GM12878 (cell line): ENCODE results near the gene SETBP1. TPM values are rescaled to one million over a fixed set of nuclear protein-coding genes. Genes with fewer than 3 reads are reported as not detected.

Experiments used
- ATAC-seq: fragments of 200-7000 bp; cut with Tn5 transposase; 3 replicates; pipeline ENCODE4 v1.9.1; 2020; ENCODE audit warnings: mild to moderate bottlenecking, moderate library complexity
- BruUV-seq: library from RNA; stranded (reverse); fragments of 400-500 nt; replicated peaks from 2 replicates; lab custom pipeline; 2021; lab: Mats Ljungman, UMichigan
- CTCF ChIA-PET: fragments of 300-600 bp; sonication (Branson Sonifier 250); formaldehyde crosslinking; extraction: SDS; loops from one replicate; lab custom pipeline; 2021; ENCODE audit warnings: inconsistent platforms; lab: Yijun Ruan, JAX
- POLR2A ChIA-PET: fragments of 350-600 bp; formaldehyde crosslinking; extraction: SDS; loops from one replicate; lab custom pipeline; 2021; ENCODE audit warnings: inconsistent platforms; lab: Charles Lee
- RAD21 ChIA-PET: fragments of 300-600 bp; sonication (Branson Sonifier 250); formaldehyde crosslinking; loops from one replicate; lab custom pipeline; 2023; ENCODE audit warnings: antibody characterized with exemption; ENCODE audit not compliant: unreplicated experiment; lab: Charles Lee
- SMC1A ChIA-PET: fragments of 300-600 bp; sonication (Branson Sonifier 250); formaldehyde crosslinking; loops from one replicate; lab custom pipeline; 2023; ENCODE audit not compliant: unreplicated experiment, uncharacterized antibody; lab: Charles Lee
- DNase-seq: peaks from one replicate; pipeline ENCODE4 v3.0.0-alpha.2; 2011; ENCODE audit warnings: low read depth, low spot score
- FAIRE-seq: peaks from 3 replicates; lab custom pipeline; 2011; peaks lifted over from hg19 to GRCh38; lab: Jason Lieb, UNC
- H2AFZ ChIP-seq: 2 replicates; pipeline ENCODE4 v1.6.0; 2011; ENCODE audit warnings: low read depth, low read length, control low read depth; ENCODE audit not compliant: control insufficient read depth
- H3K27ac ChIP-seq: 2 replicates; pipeline ENCODE4 v1.5.1; 2011; ENCODE audit warnings: control low read depth; ENCODE audit not compliant: control insufficient read depth, insufficient read depth
- H3K27me3 ChIP-seq, 2 experiments: replicated peaks in 1 of 2; 2 replicates each; pipeline versions ENCODE4 v1.6.0 to v1.6.1; 2011; ENCODE audit warnings: low read length in 1 of 2; ENCODE audit not compliant: control insufficient read depth in 2 of 2, insufficient read depth in 2 of 2
- H3K36me3 ChIP-seq, 2 experiments: 2 replicates each; pipeline ENCODE4 v1.5.1; 2011; ENCODE audit warnings: low read length in 1 of 2; ENCODE audit not compliant: control insufficient read depth in 2 of 2, insufficient read depth in 2 of 2
- H3K4me1 ChIP-seq: 2 replicates; pipeline ENCODE4 v1.6.1; 2011; ENCODE audit warnings: mild to moderate bottlenecking, low read length, moderate library complexity, mixed read lengths; ENCODE audit not compliant: control insufficient read depth, insufficient read depth
- H3K4me2 ChIP-seq: 2 replicates; pipeline ENCODE4 v1.6.0; 2011; ENCODE audit warnings: control low read depth; ENCODE audit not compliant: control insufficient read depth, insufficient read depth
- H3K4me3 ChIP-seq: fragments of 200-600 bp; sonication (generic); 2 replicates; pipeline ENCODE4 v1.5.1; 2016
- H3K79me2 ChIP-seq: 2 replicates; pipeline ENCODE4 v1.6.0; 2011; ENCODE audit warnings: low read length; ENCODE audit not compliant: control insufficient read depth, insufficient read depth
- H3K9ac ChIP-seq: 2 replicates; pipeline ENCODE4 v1.8.0; 2011; ENCODE audit warnings: low read length, control low read depth, mixed read lengths; ENCODE audit not compliant: control insufficient read depth, insufficient read depth
- H3K9me3 ChIP-seq: replicated peaks from 3 replicates; pipeline ENCODE4 v1.5.1; 2011; ENCODE audit warnings: mild to moderate bottlenecking, low read length; ENCODE audit not compliant: control insufficient read depth, insufficient read depth
- H4K20me1 ChIP-seq: 2 replicates; pipeline ENCODE4 v1.6.0; 2011; ENCODE audit not compliant: control insufficient read depth, insufficient read depth
- BACH1 ChIP-seq: fragments of 450-650 bp; IDR thresholded peaks from 2 replicates; pipeline ENCODE4 v1.6.1; 2017; ENCODE audit warnings: mild to moderate bottlenecking, borderline replicate concordance
- CHD2 ChIP-seq: IDR thresholded peaks from 2 replicates; pipeline ENCODE4 v1.6.1; 2011; ENCODE audit warnings: low read depth, low read length, improper control_type of control experiment, borderline replicate concordance
- FOXK2 ChIP-seq: fragments of 450-650 bp; IDR thresholded peaks from 2 replicates; pipeline ENCODE4 v1.6.1; 2017; ENCODE audit warnings: mild to moderate bottlenecking, moderate library complexity
- GABPA ChIP-seq: IDR thresholded peaks from 2 replicates; pipeline ENCODE4 v1.6.1; 2014; ENCODE audit warnings: antibody characterized with exemption, low read depth, mild to moderate bottlenecking, inconsistent platforms
- GATAD2B ChIP-seq: fragments of 450-650 bp; conservative IDR thresholded peaks from 2 replicates; pipeline ENCODE4 v1.6.1; 2017; ENCODE audit warnings: low read depth, mild to moderate bottlenecking, moderate library complexity
- IKZF2 ChIP-seq, 2 experiments: fragments of 450-650 bp; IDR thresholded peaks; 2 replicates each; pipeline ENCODE4 v1.6.1; 2017; ENCODE audit warnings: mild to moderate bottlenecking in 2 of 2, moderate library complexity in 2 of 2
- MTA2 ChIP-seq: fragments of 450-650 bp; IDR thresholded peaks from 2 replicates; pipeline ENCODE4 v1.6.1; 2016; ENCODE audit warnings: low read depth, mild to moderate bottlenecking, moderate library complexity
- PAX5 ChIP-seq: IDR thresholded peaks from 2 replicates; pipeline ENCODE4 v1.6.1; 2011; ENCODE audit warnings: low read depth, low read length, borderline replicate concordance
- POLR2A ChIP-seq: IDR thresholded peaks from 2 replicates; pipeline ENCODE4 v1.6.1; 2011; ENCODE audit warnings: low read depth, mild to moderate bottlenecking, low read length
- RAD51 ChIP-seq: fragments of 450-650 bp; IDR thresholded peaks from 2 replicates; pipeline ENCODE4 v1.6.1; 2016; ENCODE audit warnings: moderate library complexity, mild to moderate bottlenecking, inconsistent platforms
- RB1 ChIP-seq: fragments of 450-650 bp; formaldehyde crosslinking; IDR thresholded peaks from 2 replicates; pipeline ENCODE4 v1.6.1; 2017; ENCODE audit warnings: mild to moderate bottlenecking, borderline replicate concordance
- SMAD5 ChIP-seq: IDR thresholded peaks from 2 replicates; pipeline ENCODE4 v1.6.1; 2016; ENCODE audit warnings: antibody characterized with exemption, low read depth
- SREBF2 ChIP-seq: IDR thresholded peaks from 2 replicates; pipeline ENCODE4 v1.6.1; 2012; ENCODE audit warnings: mild to moderate bottlenecking, low read length
- ZSCAN29 ChIP-seq: fragments of 450-650 bp; IDR thresholded peaks from 2 replicates; pipeline ENCODE4 v1.6.1; 2017; ENCODE audit warnings: mild to moderate bottlenecking, moderate library complexity
- WGBS: methylation state at CpG from one replicate; pipeline ENCODE4 v1.1.6; 2016; ENCODE audit warnings: low lambda C conversion rate; ENCODE audit not compliant: insufficient replicate concordance, insufficient coverage; ENCODE audit errors: missing lambda C conversion rate; 5-methylcytosine and 5-hydroxymethylcytosine counted together
- in situ Hi-C: fragments of 300-500 bp; cut with MboI; formaldehyde crosslinking; loops from 9 replicates; pipeline ENCODE4 v1.14.3; 2018; ENCODE audit warnings: mixed read lengths
- intact Hi-C: fragments of 100-400 bp; cut with micrococcal nuclease; formaldehyde crosslinking; loops from one replicate; pipeline ENCODE4 v1.14.2; 2022; ENCODE audit not compliant: unreplicated experiment
- polyA plus RNA-seq, 11 experiments: library from polyadenylated mRNA; depleted of rRNA in 4 of 11; unstranded in 6 of 11; stranded (reverse) in 5 of 11; fragments of >200 nt; fragmentation: Nextera tagmentation in 4 of 11; fragmentation: Illumina TruSeq in 1 of 11; extraction: Ambion mirVana in 4 of 11; extraction: Trizol in 1 of 11; gene quantifications; 1 replicate in 1 of 11; 2 replicates in 10 of 11; pipeline versions ENCODE4 v1.2.1 to v1.2.3, GENCODE V29; 2011 to 2016; ENCODE audit warnings: inconsistent platforms in 2 of 11, missing spikeins in 2 of 11, low read depth in 1 of 11
- total RNA-seq, 4 experiments: library from RNA; depleted of rRNA in 3 of 4; stranded (reverse); fragments of >200 nt in 3 of 4; fragmentation: Illumina TruSeq in 1 of 4; extraction: Trizol in 1 of 4; gene quantifications; 2 replicates each; pipeline versions ENCODE4 v1.2.1 to v1.2.3, GENCODE V29; 2013 to 2021
- TF ChIP-seq, protein P1 (sequence below): fragments of 450-650 bp; IDR thresholded peaks from 2 replicates; pipeline ENCODE4 v1.6.1; 2017; ENCODE audit warnings: mild to moderate bottlenecking, moderate library complexity
- TF ChIP-seq, protein P2 (sequence below): IDR thresholded peaks from 2 replicates; pipeline ENCODE4 v1.6.1; 2012; ENCODE audit warnings: low read depth, low read length, improper control_type of control experiment
- TF ChIP-seq, protein P3 (sequence below), 3 experiments: IDR thresholded peaks in 2 of 3; conservative IDR thresholded peaks in 1 of 3; 2 replicates each; pipeline ENCODE4 v1.5.1; 2011; ENCODE audit warnings: low read depth in 3 of 3, low read length in 3 of 3, mild to moderate bottlenecking in 3 of 3, control low read depth in 2 of 3, moderate library complexity in 2 of 3, inconsistent platforms in 1 of 3, mixed read lengths in 1 of 3; ENCODE audit not compliant: control insufficient read depth in 2 of 3, insufficient read depth in 1 of 3; ENCODE audit errors: extremely low read depth in 1 of 3

Gene SETBP1
- total and polyA plus RNA-seq, 10 of the 15 experiments (the other 5 are each of a cell fraction or from before 2014, with no cell fraction given): 0.99 to 29.7 (median 8.3) TPM

DNA sequence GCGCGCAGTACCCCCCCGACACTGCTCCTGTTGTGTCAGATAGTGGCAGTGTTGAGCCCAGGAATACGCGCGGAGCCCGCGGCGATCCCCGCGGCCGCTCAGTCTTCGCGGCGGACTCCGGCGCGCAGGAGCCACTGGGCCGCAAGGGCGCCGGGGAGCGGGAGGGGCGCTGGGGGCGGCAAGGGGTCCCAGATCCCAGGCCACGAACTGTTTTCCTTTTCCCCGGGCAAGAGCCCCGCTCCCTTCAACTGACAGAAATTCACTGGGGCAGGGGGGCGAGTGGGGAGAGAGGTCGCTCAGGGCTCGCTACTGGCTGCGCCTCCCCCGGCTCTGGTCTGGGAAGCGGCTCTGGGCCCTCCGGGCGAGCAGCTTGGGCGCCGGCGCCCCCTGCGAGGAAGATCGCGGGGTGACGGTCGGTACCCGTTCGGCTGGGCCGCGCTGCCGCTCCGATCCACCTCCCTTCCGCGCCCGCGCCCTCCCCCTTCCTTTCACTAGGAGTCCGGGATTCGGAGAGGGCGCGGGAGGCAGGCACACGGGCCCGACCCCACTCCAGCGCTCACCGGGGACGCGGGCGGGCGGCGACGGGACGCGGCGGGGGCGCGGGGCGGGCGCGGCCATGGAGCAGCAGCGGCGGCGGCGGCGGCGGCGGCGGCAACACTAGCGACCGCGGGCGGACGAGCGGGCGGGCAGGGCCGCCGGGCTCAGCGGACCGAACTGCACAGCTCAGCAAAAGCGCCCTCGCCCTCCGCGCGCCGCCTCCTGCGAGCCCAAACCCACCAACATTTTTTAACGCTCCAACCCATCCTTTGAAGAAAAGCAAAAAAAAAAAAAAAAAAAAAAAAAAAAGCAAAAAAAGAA lies 1.4 kb upstream of the SETBP1 start:
- FAIRE-seq: no peak
- Histone ChIP-seq H3K36me3 (no peaks in the 10 kb centered on the region), H3K9ac (peak overlapping the region; percentile 79), H3K4me1 (peaks cover 14% of the 10 kb centered on the region), H4K20me1 (no peaks in the 10 kb centered on the region), H3K4me2 (peak overlapping the region; percentile 61; the same call in 1 of the 2 replicates), H3K79me2 (peaks cover 19% of the 10 kb centered on the region), H3K27me3 (peaks cover 0 to 3% of the 10 kb centered on the region in 2 experiments; a peak in 1 of 4 replicates), H3K4me3 (peak overlapping the region; percentile 78), H2AFZ (peak overlapping the region; percentile 62), H3K27ac (peak overlapping the region; percentile 82), H3K9me3 (no peaks in the 10 kb centered on the region)
- ChIA-PET CTCF (interaction anchor here (0.5 to 2.7 kb wide), 12 partner anchors 9 to 540 kb away, joined by 3 to 12 read pairs (median 3); no protein-coding TSS in a partner anchor), POLR2A (interaction anchor here (0.6 to 1.4 kb wide), 12 partner anchors 18 to 483 kb away, joined by 3 to 8 read pairs (median 4); no protein-coding TSS in a partner anchor), RAD21 (interaction anchor here (0.5 to 2.9 kb wide), 32 partner anchors 30 to 703 kb away, joined by 3 to 31 read pairs (median 4); no protein-coding TSS in a partner anchor), SMC1A (interaction anchor here (0.5 to 2.5 kb wide), 14 partner anchors 30 to 565 kb away, joined by 3 to 9 read pairs (median 3); no protein-coding TSS in a partner anchor)
- BruUV-seq: no TSS peak
- in situ Hi-C loops: loop anchor here (5.0 kb wide), 1 partner anchor 533 kb away; no protein-coding TSS in a partner anchor
- intact Hi-C loops: loop anchor here (1.0 to 10.0 kb wide), 7 partner anchors 80 to 703 kb away; no protein-coding TSS in a partner anchor
- DNase-seq: no peak
- 1% methylated on average over 58 of the region's 102 CpGs for WGBS
- ATAC-seq: peak; percentile 87
- no peak for TF ChIP-seq MTA2
- TF ChIP-seq SREBF2: no peak
- peak; percentile 76; the same call in 1 of the 2 replicates for TF ChIP-seq RB1
- peak; percentile 51 to 59; a peak in 3 of 4 replicates for TF ChIP-seq IKZF2 (IDR thresholded peaks at IDR 0.05)
- TF ChIP-seq GATAD2B: peak; percentile 91
- TF ChIP-seq BACH1: peak; percentile 66; the same call in 1 of the 2 replicates
- TF ChIP-seq, protein P1, sequence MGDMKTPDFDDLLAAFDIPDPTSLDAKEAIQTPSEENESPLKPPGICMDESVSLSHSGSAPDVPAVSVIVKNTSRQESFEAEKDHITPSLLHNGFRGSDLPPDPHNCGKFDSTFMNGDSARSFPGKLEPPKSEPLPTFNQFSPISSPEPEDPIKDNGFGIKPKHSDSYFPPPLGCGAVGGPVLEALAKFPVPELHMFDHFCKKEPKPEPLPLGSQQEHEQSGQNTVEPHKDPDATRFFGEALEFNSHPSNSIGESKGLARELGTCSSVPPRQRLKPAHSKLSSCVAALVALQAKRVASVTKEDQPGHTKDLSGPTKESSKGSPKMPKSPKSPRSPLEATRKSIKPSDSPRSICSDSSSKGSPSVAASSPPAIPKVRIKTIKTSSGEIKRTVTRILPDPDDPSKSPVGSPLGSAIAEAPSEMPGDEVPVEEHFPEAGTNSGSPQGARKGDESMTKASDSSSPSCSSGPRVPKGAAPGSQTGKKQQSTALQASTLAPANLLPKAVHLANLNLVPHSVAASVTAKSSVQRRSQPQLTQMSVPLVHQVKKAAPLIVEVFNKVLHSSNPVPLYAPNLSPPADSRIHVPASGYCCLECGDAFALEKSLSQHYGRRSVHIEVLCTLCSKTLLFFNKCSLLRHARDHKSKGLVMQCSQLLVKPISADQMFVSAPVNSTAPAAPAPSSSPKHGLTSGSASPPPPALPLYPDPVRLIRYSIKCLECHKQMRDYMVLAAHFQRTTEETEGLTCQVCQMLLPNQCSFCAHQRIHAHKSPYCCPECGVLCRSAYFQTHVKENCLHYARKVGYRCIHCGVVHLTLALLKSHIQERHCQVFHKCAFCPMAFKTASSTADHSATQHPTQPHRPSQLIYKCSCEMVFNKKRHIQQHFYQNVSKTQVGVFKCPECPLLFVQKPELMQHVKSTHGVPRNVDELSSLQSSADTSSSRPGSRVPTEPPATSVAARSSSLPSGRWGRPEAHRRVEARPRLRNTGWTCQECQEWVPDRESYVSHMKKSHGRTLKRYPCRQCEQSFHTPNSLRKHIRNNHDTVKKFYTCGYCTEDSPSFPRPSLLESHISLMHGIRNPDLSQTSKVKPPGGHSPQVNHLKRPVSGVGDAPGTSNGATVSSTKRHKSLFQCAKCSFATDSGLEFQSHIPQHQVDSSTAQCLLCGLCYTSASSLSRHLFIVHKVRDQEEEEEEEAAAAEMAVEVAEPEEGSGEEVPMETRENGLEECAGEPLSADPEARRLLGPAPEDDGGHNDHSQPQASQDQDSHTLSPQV: 0 out of 2 replicates have a peak, but pooled peaks have one; percentile 40
- TF ChIP-seq SMAD5: 0 out of 2 replicates have a peak, but pooled peaks have one; percentile 26
- TF ChIP-seq ZSCAN29: no peak
- TF ChIP-seq, protein P2, sequence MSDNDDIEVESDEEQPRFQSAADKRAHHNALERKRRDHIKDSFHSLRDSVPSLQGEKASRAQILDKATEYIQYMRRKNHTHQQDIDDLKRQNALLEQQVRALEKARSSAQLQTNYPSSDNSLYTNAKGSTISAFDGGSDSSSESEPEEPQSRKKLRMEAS: peak; percentile 26; the same call in 1 of the 2 replicates
- TF ChIP-seq RAD51: no peak
- no peak for TF ChIP-seq GABPA
- TF ChIP-seq FOXK2: no peak
- TF ChIP-seq CHD2: peak; percentile 45; the same call in 1 of the 2 replicates
- peak; percentile 41; the same call in 1 of the 2 replicates for TF ChIP-seq PAX5
- TF ChIP-seq, protein P3, sequence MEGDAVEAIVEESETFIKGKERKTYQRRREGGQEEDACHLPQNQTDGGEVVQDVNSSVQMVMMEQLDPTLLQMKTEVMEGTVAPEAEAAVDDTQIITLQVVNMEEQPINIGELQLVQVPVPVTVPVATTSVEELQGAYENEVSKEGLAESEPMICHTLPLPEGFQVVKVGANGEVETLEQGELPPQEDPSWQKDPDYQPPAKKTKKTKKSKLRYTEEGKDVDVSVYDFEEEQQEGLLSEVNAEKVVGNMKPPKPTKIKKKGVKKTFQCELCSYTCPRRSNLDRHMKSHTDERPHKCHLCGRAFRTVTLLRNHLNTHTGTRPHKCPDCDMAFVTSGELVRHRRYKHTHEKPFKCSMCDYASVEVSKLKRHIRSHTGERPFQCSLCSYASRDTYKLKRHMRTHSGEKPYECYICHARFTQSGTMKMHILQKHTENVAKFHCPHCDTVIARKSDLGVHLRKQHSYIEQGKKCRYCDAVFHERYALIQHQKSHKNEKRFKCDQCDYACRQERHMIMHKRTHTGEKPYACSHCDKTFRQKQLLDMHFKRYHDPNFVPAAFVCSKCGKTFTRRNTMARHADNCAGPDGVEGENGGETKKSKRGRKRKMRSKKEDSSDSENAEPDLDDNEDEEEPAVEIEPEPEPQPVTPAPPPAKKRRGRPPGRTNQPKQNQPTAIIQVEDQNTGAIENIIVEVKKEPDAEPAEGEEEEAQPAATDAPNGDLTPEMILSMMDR (IDR thresholded peaks at IDR 0.05 in 2 of 3, conservative IDR thresholded peaks at IDR 0.05 in 1 of 3; ENCODE audit: control insufficient read depth in 2 of 3, extremely low read depth in 1 of 3, insufficient read depth in 1 of 3, low read depth in 3 of 3, low read length in 3 of 3): peak; percentile 68 to 92 (median 76)
- TF ChIP-seq POLR2A: peak; percentile 56
